GM10847 (cell line): ENCODE measurements around the gene MAN2B2.

Source experiments
- POLR2A ChIP-seq: IDR thresholded peaks from 2 replicates; pipeline ENCODE4 v1.6.1; 2011; ENCODE audit not compliant: insufficient read length; ENCODE audit errors: extremely low read depth

The MAN2B2 gene

GRCh38 chr4:6620891-6621555, 46.0 kb downstream of the MAN2B2 start:
- no peak for TF ChIP-seq POLR2A

GRCh38 chr4:6621556-6621927, 46.6 kb downstream of the MAN2B2 start:
- no peak for TF ChIP-seq POLR2A

GRCh38 chr4:6622744-6623143, 47.8 kb downstream of the MAN2B2 start:
- TF ChIP-seq POLR2A, result no peak

GRCh38 chr4:6625256-6625655, 50.3 kb downstream of the MAN2B2 start:
- TF ChIP-seq POLR2A, result no peak

GRCh38 chr4:6626066-6626465, 51.1 kb downstream of the MAN2B2 start:
- no peak for TF ChIP-seq POLR2A

- TF ChIP-seq POLR2A, result no peak
These were observed 52.8 kb downstream of the MAN2B2 start for GRCh38 chr4:6627832-6628231.

GRCh38 chr4:6632125-6632524, 57.1 kb downstream of the MAN2B2 start:
- no peak for TF ChIP-seq POLR2A

GRCh38 chr4:6633091-6633906, 58.3 kb downstream of the MAN2B2 start:
- TF ChIP-seq POLR2A, result no peak

GRCh38 chr4:6634746-6635145, 59.8 kb downstream of the MAN2B2 start:
- TF ChIP-seq POLR2A, result no peak

GRCh38 chr4:6639137-6639680, 64.2 kb downstream of the MAN2B2 start:
- no peak for TF ChIP-seq POLR2A

GRCh38 chr4:6640292-6641163, 65.5 kb downstream of the MAN2B2 start, which contains the start of gene MRFAP1:
Gene MRFAP1, plus strand, starts transcription at chr4:6640685. Its CDS starts 178 bp downstream, at chr4:6640863.
- peak; percentile 78 for TF ChIP-seq POLR2A

- no peak for TF ChIP-seq POLR2A
These were observed 66.4 kb downstream of the MAN2B2 start for GRCh38 chr4:6641164-6641970.

- TF ChIP-seq POLR2A, result no peak
These were observed 67.0 kb downstream of the MAN2B2 start for GRCh38 chr4:6641971-6642320.

GRCh38 chr4:6643141-6643847, 68.3 kb downstream of the MAN2B2 start:
- TF ChIP-seq POLR2A, result no peak

GRCh38 chr4:6644792-6645530, 70.0 kb downstream of the MAN2B2 start:
- no peak for TF ChIP-seq POLR2A
